ENCODE results near the gene CHST15. TPM values are rescaled to one million over a fixed set of nuclear protein-coding genes. Genes with fewer than 3 reads are reported as not detected.

CHST15 gene
- total RNA-seq, 1 donor from 2014 or later: 105 TPM

GRCh38 chr10:124032087-124032935 is 61.1 kb downstream of the CHST15 start:
- peak in 1 of 2 donors; percentile 24 for DNase-seq (ENCODE audit: low read depth in 2 of 2)

GRCh38 chr10:124030492-124031110 is 62.8 kb downstream of the CHST15 start:
- no peak for DNase-seq (ENCODE audit: low read depth in 2 of 2)

GRCh38 chr10:124030061-124030460 is 63.3 kb downstream of the CHST15 start:
- DNase-seq (ENCODE audit: low read depth in 2 of 2): no peak

- no peak for DNase-seq (ENCODE audit: low read depth in 2 of 2)
Measured at GRCh38 chr10:124029559-124029958, 63.8 kb downstream of the CHST15 start.

GRCh38 chr10:124028700-124029480 is 64.5 kb downstream of the CHST15 start:
- DNase-seq (ENCODE audit: low read depth in 2 of 2): no peak

GRCh38 chr10:124027651-124028050 is 65.7 kb downstream of the CHST15 start:
- DNase-seq (ENCODE audit: low read depth in 2 of 2): no peak

- no peak for DNase-seq (ENCODE audit: low read depth in 2 of 2)
Measured at GRCh38 chr10:124027031-124027611, 66.3 kb downstream of the CHST15 start.

- DNase-seq (ENCODE audit: low read depth in 2 of 2): no peak
Measured at GRCh38 chr10:124026589-124026939, 66.8 kb downstream of the CHST15 start.

GRCh38 chr10:124025660-124026588 is 67.5 kb downstream of the CHST15 start:
- peak; percentile 44 to 52 for DNase-seq (ENCODE audit: low read depth in 2 of 2)

- DNase-seq (ENCODE audit: low read depth in 2 of 2): peak in 1 of 2 donors; percentile 15
Measured at GRCh38 chr10:124025152-124025551, 68.2 kb downstream of the CHST15 start.

GRCh38 chr10:124022066-124022465 is 71.3 kb downstream of the CHST15 start:
- DNase-seq (ENCODE audit: low read depth in 2 of 2): no peak

- DNase-seq (ENCODE audit: low read depth in 2 of 2): no peak
Measured at GRCh38 chr10:124020981-124021815, 72.2 kb downstream of the CHST15 start.

- no peak for DNase-seq (ENCODE audit: low read depth in 2 of 2)
Measured at GRCh38 chr10:124019886-124020797, 73.3 kb downstream of the CHST15 start.

GRCh38 chr10:124018886-124019525 is 74.4 kb downstream of the CHST15 start:
- no peak for DNase-seq (ENCODE audit: low read depth in 2 of 2)

- no peak for DNase-seq (ENCODE audit: low read depth in 2 of 2)
Measured at GRCh38 chr10:124017729-124018128, 75.7 kb downstream of the CHST15 start.

- no peak for DNase-seq (ENCODE audit: low read depth in 2 of 2)
Measured at GRCh38 chr10:124016804-124017375, 76.5 kb downstream of the CHST15 start.

GRCh38 chr10:124015991-124016390 is 77.4 kb downstream of the CHST15 start:
- DNase-seq (ENCODE audit: low read depth in 2 of 2): no peak
